ENCODE measurements around the gene VAMP4. TPM values are rescaled to one million over a fixed set of nuclear protein-coding genes. Genes with fewer than 3 reads are reported as not detected.

VAMP4 gene
- total RNA-seq, 1 experiment from 2014 or later: 4.2 TPM

DNA sequence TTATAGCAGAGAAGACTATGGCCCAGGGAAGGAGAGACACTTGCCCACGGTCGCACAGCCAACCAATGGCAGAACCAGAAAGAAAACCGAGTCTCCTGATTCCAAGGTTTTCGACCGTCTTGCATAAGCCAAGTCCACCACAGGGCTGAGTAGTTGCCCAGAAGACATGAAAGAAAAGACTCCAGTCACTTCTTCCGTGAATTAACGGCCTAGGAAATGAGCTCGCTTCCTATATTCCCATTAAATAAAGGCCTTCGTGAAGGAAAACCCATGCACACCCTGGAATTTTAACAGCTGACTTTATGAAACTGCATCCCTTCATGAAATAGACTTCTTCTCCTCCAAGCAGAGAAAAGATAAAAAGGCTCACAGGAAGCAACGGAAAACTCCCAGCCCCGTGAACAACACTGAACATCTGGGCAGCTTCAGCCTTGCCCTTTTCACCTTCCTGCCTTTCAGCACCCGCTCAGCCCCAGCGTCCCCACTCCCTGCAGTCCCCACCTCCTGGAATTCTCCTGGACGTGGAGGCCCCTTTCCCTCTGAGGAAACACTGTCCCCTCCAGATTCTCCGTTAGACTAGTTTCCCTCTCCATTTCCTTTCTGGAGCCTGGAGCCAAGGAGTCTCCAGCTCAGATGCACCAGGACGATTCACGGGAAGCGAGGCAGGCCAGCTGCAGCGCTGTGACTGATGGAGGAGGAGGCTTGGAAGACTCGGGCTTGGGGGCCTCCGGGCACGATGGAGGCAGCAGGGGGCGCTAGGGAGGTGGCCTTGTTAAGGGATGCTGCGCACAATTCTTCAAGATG is 86.7 kb downstream of the VAMP4 start:
- no peak overlapping the region for H3K23ac ChIP-seq (ENCODE audit: insufficient read length, low read depth, low read length)
- peak overlapping the region; percentile 21 for H4K5ac ChIP-seq (ENCODE audit: insufficient read length, low read depth, low read length)
- H3K27me3 Mint-ChIP-seq (ENCODE audit: low read depth): peaks cover 4% of the 10 kb centered on the region; the same call in 1 of the 2 replicates
- WGBS (ENCODE audit: extremely low coverage, insufficient read length, low lambda C conversion rate): no CpG with 5 or more reads among the region's 24 CpGs
- peak overlapping the region in 1 of 3 experiments; percentile 20; a peak in 2 of 7 replicates for H3K27ac Mint-ChIP-seq
- no peak overlapping the region for H3K56ac ChIP-seq (ENCODE audit: insufficient read length, low read depth, low read length)
- no peak overlapping the region for H3K9ac ChIP-seq (ENCODE audit: extremely low read depth, insufficient read length, low read length)
- peak overlapping the region; percentile 93 for H2AFZ ChIP-seq (ENCODE audit: low read length)
- H3K9me3 ChIP-seq (ENCODE audit: control insufficient read depth, low read depth, low read length): no peaks in the 10 kb centered on the region
- H2BK15ac ChIP-seq (ENCODE audit: low read depth, low read length): no peak overlapping the region
- no peak overlapping the region for H3K18ac ChIP-seq (ENCODE audit: insufficient read length, low read depth, low read length)
- H3K4me1 Mint-ChIP-seq: peaks cover 12 to 14% of the 10 kb centered on the region in 2 experiments
- H4K91ac ChIP-seq (ENCODE audit: insufficient read length, low read depth, low read length): no peak overlapping the region
- peak overlapping the region; percentile 32 for H3K4me2 ChIP-seq (ENCODE audit: insufficient read depth, insufficient read length, low read length)
- no peak overlapping the region for H2BK5ac ChIP-seq (ENCODE audit: insufficient read length, low read length)
- H4K8ac ChIP-seq (replicated peaks; ENCODE audit: insufficient read length, low read depth, low read length): no peak overlapping the region
- H3K9me3 Mint-ChIP-seq: no peaks in the 10 kb centered on the region; a peak in 1 of 5 replicates
- no peaks in the 10 kb centered on the region for H3K23me2 ChIP-seq (ENCODE audit: insufficient read length, low read depth, low read length, poor library complexity, severe bottlenecking)
- H3K27me3 ChIP-seq (ENCODE audit: insufficient read depth, low read length): no peaks in the 10 kb centered on the region
- H3K79me1 ChIP-seq (ENCODE audit: insufficient read depth, low read depth, low read length, poor library complexity, severe bottlenecking): no peaks in the 10 kb centered on the region
- no peak overlapping the region for H2BK12ac ChIP-seq (ENCODE audit: insufficient read length, low read depth, low read length)
- H3K79me2 ChIP-seq (ENCODE audit: insufficient read depth, low read length): no peaks in the 10 kb centered on the region
- H3K4ac ChIP-seq (ENCODE audit: low read depth, low read length): no peak overlapping the region
- no peaks in the 10 kb centered on the region; the same call in 1 of the 2 replicates for H3K4me1 ChIP-seq (ENCODE audit: insufficient read depth, low read length)
- H4K20me1 ChIP-seq (ENCODE audit: control insufficient read depth, insufficient read depth, insufficient read length): no peaks in the 10 kb centered on the region
- H3K4me3 Mint-ChIP-seq: peak overlapping the region; percentile 30 to 64; a peak in 3 of 5 replicates
- H3K27ac ChIP-seq (ENCODE audit: insufficient read length, low read depth, low read length): no peak overlapping the region
- H3K14ac ChIP-seq (ENCODE audit: insufficient read depth, low read length): peak overlapping the region; percentile 28; the same call in 1 of the 2 replicates
- DNase-seq: peak; percentile 89
- no peak overlapping the region for H3T11ph ChIP-seq (ENCODE audit: low read length)
- H2BK20ac ChIP-seq (ENCODE audit: low read depth, low read length, poor library complexity, severe bottlenecking): no peak overlapping the region
- no peak overlapping the region for H2BK120ac ChIP-seq (ENCODE audit: low read depth, low read length, poor library complexity, severe bottlenecking)
- no peaks in the 10 kb centered on the region for H3K36me3 Mint-ChIP-seq (ENCODE audit: insufficient read depth in 1 of 3, low read depth in 3 of 3)
- TF ChIP-seq, protein P1, sequence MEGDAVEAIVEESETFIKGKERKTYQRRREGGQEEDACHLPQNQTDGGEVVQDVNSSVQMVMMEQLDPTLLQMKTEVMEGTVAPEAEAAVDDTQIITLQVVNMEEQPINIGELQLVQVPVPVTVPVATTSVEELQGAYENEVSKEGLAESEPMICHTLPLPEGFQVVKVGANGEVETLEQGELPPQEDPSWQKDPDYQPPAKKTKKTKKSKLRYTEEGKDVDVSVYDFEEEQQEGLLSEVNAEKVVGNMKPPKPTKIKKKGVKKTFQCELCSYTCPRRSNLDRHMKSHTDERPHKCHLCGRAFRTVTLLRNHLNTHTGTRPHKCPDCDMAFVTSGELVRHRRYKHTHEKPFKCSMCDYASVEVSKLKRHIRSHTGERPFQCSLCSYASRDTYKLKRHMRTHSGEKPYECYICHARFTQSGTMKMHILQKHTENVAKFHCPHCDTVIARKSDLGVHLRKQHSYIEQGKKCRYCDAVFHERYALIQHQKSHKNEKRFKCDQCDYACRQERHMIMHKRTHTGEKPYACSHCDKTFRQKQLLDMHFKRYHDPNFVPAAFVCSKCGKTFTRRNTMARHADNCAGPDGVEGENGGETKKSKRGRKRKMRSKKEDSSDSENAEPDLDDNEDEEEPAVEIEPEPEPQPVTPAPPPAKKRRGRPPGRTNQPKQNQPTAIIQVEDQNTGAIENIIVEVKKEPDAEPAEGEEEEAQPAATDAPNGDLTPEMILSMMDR (conservative IDR thresholded peaks at IDR 0.05): peak; percentile 95
- H2AK5ac ChIP-seq (ENCODE audit: insufficient read length, low read length): no peak overlapping the region
